Measurements from ENCODE around the gene MUC4.
"Not testable (repeated sequence)": the region's sequence is repeated elsewhere in the genome, so short reads cannot be mapped to it uniquely, and the experiment has no call there.

The MUC4 gene

DNA sequence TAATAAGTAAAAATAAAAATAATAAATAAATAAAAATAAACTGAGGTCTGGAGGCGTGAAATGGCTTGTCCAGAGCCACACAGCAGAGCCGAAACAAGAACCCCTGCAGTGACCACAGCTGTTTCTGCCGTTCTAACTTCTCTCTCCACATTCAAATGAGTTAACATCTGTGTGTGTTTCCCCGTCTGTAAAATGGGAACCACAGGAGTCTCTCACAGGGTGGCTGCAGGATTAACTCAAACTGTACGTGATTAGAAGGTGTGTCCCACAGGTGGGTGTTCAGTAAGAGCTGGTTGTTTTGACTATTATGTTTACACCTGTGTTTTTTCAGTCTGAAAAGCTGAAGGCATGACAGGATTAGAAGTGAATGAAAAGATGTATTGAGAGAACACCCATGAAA lies 27.0 kb upstream of the MUC4 start:
- no peak for DNase-seq (ENCODE audit: low read depth in 2 of 3, low spot score in 2 of 3)

- DNase-seq (ENCODE audit: low read depth in 2 of 3, low spot score in 2 of 3): no peak
Observed at GRCh38 chr3:195836476-195837135, 24.9 kb upstream of the MUC4 start.

GRCh38 chr3:195835791-195836190 lies 24.1 kb upstream of the MUC4 start:
- DNase-seq (ENCODE audit: low read depth in 2 of 3, low spot score in 2 of 3): no peak

DNA sequence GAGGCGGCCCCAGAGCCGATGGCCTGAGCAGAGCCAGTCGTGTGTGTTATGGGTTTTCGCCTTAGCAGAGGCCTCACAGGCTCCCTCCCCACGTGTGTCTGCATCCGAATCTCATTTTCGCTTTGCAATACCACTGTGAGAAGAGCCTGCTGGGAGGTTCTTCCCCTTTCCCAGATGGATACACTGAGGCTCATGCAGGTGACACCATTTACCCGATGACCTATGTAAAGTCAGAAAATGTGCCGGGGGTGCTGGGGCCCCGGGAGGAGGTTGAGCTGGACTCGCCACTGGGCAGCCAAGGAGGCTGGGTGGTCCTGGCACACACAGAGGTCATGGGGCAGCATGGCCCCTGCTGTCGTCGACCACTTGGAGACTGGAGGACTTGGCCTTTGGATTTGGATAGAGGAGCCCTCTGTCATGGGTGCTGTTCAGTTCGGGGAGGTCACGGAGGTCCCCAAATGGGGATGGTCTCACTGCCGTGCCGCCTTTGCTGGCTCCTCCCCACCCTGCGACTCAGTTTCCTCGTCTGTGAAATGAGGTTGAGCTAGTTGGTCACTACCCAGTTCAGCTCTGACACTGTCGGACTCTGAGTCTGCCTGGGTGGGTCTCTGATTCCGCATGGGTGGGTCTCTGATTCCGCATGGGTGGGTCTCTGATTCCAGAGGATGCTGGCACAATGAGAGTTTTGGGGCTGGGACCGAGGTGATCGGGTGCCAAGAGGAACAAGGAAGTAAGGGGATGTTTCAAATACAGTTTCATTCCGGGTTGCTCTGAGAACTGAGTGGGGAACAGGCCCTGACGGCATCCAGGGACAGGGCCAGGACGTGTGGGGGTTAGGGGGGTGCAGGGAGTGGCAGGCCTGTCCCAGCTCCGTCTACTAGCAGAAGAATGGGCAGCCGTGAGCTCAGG lies 23.2 kb upstream of the MUC4 start:
- no peak for DNase-seq (ENCODE audit: low read depth in 2 of 3, low spot score in 2 of 3)

- DNase-seq (ENCODE audit: low read depth in 2 of 3, low spot score in 2 of 3): no peak
Observed at GRCh38 chr3:195829897-195830254, 18.1 kb upstream of the MUC4 start.

DNA sequence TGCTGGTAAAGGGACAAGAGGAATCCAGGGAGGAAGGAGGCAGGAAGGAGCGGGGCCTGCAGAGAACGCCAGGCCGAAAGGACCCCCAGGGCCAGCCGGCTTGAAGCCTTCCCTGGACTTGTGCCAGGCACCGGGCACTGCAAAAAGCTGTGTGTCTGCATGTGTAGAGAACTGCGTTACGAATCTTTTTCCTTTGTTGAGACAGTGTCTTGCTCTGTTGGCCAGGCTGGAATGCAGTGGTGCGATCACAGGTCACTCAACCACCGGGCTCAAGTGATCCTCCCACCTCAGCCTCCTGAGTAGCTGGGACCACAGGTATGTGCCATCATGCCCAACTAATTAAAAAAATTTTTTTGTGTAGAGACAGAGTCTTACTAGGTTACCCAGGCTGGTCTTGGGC lies 17.0 kb upstream of the MUC4 start:
- no peak for DNase-seq (ENCODE audit: low read depth in 2 of 3, low spot score in 2 of 3)

- no peak for DNase-seq (ENCODE audit: low read depth in 2 of 3, low spot score in 2 of 3)
Observed at GRCh38 chr3:195825857-195826804, 14.4 kb upstream of the MUC4 start.

GRCh38 chr3:195825191-195825588 lies 13.5 kb upstream of the MUC4 start:
- DNase-seq (ENCODE audit: low read depth in 2 of 3, low spot score in 2 of 3): no peak

DNA sequence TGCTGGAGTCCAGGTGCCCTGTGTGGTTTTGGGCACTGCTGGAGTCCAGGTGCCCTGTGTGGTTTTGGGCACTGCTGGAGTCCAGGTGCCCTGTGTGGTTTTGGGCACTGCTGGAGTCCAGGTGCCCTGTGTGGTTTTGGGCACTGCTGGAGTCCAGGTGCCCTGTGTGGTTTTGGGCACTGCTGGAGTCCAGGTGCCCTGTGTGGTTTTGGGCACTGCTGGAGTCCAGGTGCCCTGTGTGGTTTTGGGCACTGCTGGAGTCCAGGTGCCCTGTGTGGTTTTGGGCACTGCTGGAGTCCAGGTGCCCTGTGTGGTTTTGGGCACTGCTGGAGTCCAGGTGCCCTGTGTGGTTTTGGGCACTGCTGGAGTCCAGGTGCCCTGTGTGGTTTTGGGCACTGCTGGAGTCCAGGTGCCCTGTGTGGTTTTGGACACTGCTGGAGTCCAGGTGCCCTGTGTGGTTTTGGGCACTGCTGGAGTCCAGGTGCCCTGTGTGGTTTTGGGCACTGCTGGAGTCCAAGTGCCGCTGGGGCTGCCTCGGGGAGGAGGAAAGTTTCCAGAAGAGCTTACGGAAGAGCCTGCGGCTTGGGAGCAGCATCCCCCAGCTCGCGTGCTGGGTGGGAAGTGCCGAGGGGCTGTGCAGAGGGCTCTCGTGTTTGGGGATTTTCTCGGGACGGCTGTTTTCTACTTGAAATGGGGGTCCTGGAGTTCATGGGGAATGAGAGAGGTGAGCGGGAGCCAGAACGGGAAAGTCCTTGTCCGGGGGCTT lies 12.9 kb upstream of the MUC4 start:
- not testable (repeated sequence) for DNase-seq (ENCODE audit: low read depth in 2 of 3, low spot score in 2 of 3)

GRCh38 chr3:195823999-195824398 lies 12.3 kb upstream of the MUC4 start:
- DNase-seq (ENCODE audit: low read depth in 2 of 3, low spot score in 2 of 3): no peak

DNA sequence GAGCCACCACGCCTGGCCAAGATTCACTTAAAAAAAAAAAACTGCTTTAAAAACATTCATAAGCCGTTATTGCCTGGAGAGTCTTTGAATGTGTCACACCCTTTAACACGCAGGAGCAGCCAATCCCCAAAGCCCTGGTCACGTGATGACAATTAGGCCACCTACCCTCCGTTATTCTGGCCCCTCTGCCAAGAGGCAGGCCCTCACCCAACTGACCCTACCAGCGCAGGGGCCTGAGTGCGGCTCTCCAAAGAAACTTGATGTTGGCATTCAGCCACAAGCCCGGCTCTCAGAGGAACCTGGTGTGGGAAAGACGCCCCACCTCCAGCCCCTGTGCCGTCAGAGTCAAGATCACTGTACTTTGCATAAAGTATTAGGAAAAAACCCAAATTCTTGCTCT lies 11.6 kb upstream of the MUC4 start:
- no peak for DNase-seq (ENCODE audit: low read depth in 2 of 3, low spot score in 2 of 3)

DNA sequence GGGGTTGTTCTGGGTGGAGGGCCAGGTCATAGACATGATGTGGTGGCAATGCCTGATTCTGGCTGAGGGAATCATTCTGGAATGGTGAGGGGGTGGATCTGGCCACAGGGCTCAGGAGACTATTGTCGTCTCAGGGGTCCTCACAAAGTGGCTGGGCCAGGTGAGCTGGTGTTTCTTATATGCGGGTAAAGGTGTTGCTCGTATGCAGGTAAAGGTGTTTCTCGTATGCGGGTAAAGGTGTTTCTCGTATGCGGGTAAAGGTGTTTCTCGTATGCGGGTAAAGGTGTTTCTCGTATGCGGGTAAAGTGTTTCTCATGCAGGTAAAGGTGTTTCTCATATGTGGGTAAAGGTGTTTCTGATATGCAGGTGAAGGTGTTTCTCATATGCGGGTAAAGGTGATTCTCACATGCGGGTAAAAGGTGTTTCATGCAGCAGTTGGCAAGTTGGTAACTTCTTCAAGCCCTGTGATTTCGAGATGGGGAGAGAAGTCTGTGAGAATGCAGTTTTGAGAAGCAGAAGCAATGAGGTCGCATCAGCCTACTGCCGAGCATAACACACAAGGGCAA lies 10.5 kb upstream of the MUC4 start:
- no peak for DNase-seq (ENCODE audit: low read depth in 2 of 3, low spot score in 2 of 3)

DNA sequence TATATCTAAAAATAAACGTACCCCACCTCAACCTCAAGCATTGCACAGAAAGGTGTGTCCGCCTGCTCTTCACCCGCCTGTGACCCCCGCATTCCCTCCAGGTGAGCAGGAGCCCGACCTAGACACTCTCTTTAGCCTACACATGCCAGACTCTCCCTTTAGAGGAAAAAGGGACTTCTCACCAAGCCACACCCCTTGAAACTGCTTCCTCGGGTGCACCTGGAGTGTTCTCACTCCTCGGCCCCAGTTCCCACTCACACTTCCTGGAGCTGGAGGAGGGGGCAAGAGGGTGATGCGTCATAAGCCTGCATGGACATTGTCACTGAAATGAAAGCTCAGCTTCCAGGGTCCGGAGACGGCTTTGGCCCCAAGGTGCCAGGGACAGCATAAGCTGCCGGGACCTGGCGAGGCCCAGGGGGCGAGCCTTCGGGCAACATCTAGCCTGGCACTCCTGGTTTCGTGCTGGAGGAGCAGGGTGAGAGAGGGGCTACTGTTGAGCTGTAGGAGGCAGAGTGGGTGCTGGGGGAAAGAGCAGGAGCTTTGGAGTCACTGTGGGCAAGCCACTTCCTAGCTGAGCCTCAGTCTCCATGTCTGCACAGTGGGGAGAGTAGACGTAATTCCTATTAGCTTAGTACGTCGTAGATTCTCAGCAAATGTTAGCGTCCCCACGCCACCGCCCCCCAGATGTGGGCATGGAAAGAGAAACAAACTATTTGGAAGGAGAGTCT lies 9.8 kb upstream of the MUC4 start:
- no peak for DNase-seq (ENCODE audit: low read depth in 2 of 3, low spot score in 2 of 3)

GRCh38 chr3:195820901-195821300 lies 9.2 kb upstream of the MUC4 start:
- DNase-seq (ENCODE audit: low read depth in 2 of 3, low spot score in 2 of 3): no peak

- DNase-seq (ENCODE audit: low read depth in 2 of 3, low spot score in 2 of 3): no peak
Observed at GRCh38 chr3:195820186-195820585, 8.5 kb upstream of the MUC4 start.

DNA sequence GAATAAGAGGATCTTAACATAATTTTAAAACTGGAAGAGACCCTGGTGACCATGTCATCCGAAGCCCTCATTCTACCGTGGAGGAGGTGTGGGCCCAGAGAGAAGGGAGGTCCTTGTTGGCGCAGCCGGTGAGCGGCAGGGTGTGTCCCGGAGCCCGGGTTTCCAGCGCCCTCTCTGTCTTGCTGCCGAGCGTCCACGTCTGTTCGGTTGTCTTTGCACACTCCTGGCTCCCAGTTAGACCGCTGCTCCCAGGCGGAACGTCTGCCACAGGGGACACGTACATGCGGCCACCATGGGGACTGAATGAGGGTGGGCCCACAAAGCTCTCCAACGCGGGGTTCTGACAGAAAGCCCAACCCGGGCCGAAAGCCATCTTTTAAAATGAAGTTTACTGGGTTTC lies 6.6 kb upstream of the MUC4 start:
- no peak for DNase-seq (ENCODE audit: low read depth in 2 of 3, low spot score in 2 of 3)

DNA sequence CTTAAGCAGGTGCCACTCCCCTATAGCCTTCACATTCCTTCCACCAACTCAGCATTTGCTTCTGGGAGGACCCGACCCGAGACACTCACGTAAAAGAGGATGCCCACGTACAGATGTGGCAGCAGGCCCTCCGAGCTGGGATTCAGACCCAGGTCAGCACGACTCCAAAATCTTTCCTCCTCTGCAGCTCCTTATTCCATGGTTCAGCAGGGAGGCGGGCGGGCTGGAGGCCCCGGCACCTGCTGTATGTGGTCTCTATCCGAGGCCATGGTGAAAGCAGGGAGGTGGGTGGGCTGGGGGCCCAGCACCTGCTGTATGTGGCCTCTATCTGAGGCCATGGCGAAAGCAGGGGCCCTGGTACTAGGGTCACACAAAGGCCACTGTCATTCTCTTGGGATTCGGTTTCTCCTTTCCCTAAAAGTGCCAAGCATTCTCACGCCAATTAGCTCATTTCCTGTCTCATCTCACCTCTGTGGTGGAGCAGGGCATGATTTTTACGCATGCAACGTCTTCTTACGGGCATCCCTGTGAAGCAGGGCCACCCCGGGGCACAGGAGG lies 5.9 kb upstream of the MUC4 start:
- DNase-seq (ENCODE audit: low read depth in 2 of 3, low spot score in 2 of 3): no peak

GRCh38 chr3:195816276-195816913 lies 4.7 kb upstream of the MUC4 start:
- DNase-seq (ENCODE audit: low read depth in 2 of 3, low spot score in 2 of 3): not testable (repeated sequence)

DNA sequence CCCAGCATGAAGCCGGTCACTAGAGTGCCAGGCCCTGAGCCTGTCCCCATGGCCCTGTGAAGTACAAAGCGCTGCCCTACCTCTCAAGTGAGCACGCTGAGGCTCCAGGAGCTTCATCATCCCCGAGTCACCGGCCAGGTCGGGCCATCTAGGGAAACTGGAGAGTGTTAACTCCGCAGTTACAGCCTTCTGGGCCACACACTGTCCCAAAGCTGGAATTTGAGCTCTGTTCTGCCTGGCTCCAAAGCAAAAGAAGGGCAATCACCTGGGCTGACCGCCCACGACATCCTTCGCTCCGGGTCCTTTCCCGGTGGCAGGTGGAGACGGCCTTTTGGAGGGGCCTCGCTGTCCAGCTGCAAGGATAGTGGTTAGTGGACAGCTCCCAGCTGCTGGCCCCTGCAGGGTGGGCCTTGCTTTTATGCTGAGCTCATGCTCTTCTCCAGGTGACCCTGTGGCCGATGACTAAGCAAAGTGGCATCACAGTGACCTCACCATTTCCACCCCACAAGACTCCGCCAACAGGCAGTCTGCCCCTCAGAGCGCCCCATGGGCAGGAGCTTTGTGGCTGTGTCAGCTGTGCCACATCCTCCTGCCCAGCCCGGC lies 3.5 kb upstream of the MUC4 start:
- DNase-seq (ENCODE audit: low read depth in 2 of 3, low spot score in 2 of 3): no peak

All from activated CD8-positive, alpha-beta memory T cell treated with anti-CD3 and anti-CD28 coated beads for 48 hours (primary cell).